ENCODE measurements around the gene AHNAK2.

Gene AHNAK2

DNA sequence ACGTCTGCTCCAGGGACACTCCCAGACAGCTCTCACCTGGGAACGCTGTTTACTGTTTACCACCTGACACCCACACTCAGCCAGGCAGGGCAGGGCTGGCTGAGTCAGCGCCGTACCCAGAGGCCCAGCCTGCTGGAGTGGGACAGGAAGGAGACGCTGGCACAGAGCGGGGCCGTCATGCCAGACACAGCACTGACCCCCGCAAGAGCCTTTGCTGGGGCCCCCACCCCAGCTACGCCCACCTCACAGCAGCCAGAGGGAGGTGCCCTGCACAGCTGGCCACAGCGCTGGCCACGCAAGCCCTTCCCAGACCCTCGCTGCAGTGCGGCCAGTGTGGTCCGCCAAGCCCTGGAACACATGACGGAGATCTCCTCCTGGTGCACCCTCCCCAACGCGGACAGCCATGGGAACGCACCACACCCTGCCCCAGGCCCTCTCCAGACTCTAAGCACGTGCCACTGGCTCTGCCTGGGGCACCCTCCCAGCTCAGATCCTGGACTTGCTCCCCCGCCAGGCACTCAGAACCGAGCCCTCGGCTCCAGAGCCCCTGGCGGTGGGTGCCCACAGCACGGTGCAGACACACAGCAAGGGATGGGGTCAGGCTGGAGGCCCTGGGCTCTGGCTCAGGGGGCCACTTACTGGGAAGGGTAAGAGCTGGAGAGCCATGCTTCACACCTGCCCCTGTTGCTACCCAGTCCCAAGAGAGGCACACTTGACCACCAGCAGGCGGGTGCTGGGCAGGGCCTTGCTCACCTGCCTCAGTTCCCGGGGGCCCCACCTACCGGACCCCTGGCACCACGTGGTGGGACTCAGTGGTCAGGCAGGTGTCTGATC, 5.7 kb downstream of the AHNAK2 start:
- H3K4me1 ChIP-seq (ENCODE audit: control insufficient read depth, insufficient read depth, low read length): peaks cover 65% of the 10 kb centered on the region
- no peak overlapping the region for H3K9ac ChIP-seq (ENCODE audit: low read length)
- H3K36me3 ChIP-seq (ENCODE audit: control insufficient read depth, insufficient read depth, low read length): no peaks in the 10 kb centered on the region
- H3K27ac ChIP-seq (ENCODE audit: low read depth, low read length): peak overlapping the region; percentile 97
- peaks cover 5% of the 10 kb centered on the region for H3K27me3 ChIP-seq (ENCODE audit: control insufficient read depth, insufficient read depth, low read length)
- H3K4me3 ChIP-seq (ENCODE audit: low read length): no peak overlapping the region

DNA sequence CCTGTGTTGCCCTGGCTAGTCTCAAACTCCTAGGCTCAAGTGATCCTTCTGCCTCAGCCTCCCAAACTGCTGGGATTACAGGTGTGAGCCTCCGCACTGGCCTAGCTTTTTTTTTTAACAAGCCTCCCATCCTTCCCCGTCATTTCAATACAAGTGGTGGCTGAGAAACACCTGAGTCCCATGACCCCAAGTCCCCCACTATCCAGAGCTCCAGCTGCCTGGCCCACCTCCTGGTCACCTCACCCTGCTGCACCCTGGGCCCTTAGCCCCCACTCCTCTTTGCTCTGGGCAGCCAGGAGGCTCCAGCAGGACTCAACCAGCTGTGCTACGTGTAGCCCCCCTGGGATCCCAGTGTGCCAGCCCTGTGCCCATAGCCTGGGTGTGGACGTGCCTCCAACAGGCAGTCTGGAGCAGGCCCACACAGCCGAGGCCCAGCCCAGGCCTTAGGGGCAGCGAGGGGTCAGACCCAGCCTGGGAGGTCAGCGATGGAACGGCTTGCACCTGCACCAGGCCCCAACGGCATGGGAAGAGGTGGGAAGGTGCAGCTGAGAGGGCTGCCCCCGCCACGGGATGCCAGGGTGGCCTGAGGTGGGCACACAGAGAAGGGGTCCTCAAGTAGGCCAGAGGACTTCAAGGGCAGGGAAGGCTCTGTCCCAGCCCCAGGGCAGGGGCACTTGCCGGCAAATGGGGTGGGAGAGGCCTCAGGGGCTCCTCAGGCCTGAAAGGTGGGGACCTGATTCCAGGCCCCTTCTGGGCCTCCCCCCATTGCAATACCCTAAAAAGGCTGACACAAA, 6.5 kb downstream of the AHNAK2 start:
- peaks cover 3% of the 10 kb centered on the region for H3K27me3 ChIP-seq (ENCODE audit: control insufficient read depth, insufficient read depth, low read length)
- H3K36me3 ChIP-seq (ENCODE audit: control insufficient read depth, insufficient read depth, low read length): no peaks in the 10 kb centered on the region
- H3K4me3 ChIP-seq (ENCODE audit: low read length): no peak overlapping the region
- H3K27ac ChIP-seq (ENCODE audit: low read depth, low read length): peak overlapping the region; percentile 97
- H3K9ac ChIP-seq (ENCODE audit: low read length): no peak overlapping the region
- H3K4me1 ChIP-seq (ENCODE audit: control insufficient read depth, insufficient read depth, low read length): peaks cover 66% of the 10 kb centered on the region

DNA sequence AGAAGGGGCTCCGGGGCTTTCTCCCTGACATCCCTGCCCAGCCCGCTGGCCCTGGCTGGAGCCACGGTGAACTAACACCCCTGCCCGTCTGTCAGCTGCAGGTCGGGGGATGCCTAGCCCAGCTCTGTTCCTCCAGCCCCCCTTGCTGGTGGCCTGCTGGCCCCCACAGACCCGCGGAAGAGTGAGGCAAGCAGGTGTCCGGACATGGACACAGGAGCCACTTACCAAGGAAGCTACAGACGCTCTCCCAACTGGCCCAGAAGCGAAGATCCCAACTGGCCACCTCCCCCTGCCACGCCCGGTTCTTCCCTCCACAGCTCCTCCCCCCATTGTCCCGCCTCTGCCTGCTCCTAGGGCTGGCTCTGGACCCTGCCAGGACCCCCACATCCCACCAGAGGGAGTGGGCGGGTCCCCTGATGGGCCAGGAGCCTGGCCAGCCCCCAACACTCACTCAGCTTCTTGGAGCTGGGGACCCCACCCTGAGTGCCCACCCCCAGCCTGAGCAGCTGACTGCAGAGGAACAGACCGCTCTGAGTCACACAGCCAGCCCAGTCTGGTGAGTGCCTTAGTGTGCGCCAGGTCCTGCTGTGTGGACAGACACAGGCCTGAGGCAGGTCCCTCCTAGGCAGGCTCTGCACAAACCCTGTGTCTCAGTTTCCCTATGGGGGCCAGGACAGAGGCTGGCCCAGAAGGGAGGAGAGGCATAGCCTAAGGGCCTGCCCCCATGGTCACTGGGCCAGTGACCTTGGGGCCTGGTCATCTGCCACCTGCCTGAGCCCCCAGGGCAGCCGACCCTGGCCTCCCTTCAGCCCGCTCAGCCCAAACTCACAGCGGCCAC, 7.7 kb downstream of the AHNAK2 start:
- Histone ChIP-seq H3K36me3 (ENCODE audit: control insufficient read depth, insufficient read depth, low read length) (no peaks in the 10 kb centered on the region), H3K4me3 (ENCODE audit: low read length) (peak overlapping the region; percentile 65), H3K27me3 (ENCODE audit: control insufficient read depth, insufficient read depth, low read length) (peaks cover 3% of the 10 kb centered on the region), H3K27ac (ENCODE audit: low read depth, low read length) (peak overlapping the region; percentile 97), H3K9ac (ENCODE audit: low read length) (no peak overlapping the region), H3K4me1 (ENCODE audit: control insufficient read depth, insufficient read depth, low read length) (peaks cover 68% of the 10 kb centered on the region)

DNA sequence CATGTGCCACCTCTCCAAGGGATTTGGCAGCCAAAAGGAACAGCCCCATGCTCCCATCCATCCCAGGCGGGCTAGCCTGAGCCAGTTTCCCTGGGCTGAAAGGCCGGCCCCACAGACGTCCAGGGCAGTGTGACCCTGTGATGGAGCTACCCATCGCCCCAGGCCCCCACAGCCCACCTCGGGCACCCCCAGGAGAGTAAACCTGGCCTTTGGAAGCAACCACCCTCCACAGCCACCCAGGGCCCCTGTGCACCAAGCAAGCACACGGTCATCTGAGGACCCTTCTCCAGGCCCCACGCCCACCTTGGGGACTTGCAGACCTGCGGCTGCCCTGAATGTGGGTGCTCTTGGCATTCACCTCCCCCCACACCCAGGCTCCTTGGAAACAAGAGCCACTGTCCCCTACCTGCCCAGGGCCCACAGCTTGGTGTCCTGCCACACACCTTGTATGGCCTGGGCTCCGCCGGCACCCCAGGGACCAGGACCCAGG, 8.4 kb downstream of the AHNAK2 start:
- H3K36me3 ChIP-seq (ENCODE audit: control insufficient read depth, insufficient read depth, low read length): no peaks in the 10 kb centered on the region
- H3K27ac ChIP-seq (ENCODE audit: low read depth, low read length): peak overlapping the region; percentile 97
- H3K27me3 ChIP-seq (ENCODE audit: control insufficient read depth, insufficient read depth, low read length): peaks cover 3% of the 10 kb centered on the region
- H3K9ac ChIP-seq (ENCODE audit: low read length): no peak overlapping the region
- H3K4me1 ChIP-seq (ENCODE audit: control insufficient read depth, insufficient read depth, low read length): peaks cover 62% of the 10 kb centered on the region
- peak overlapping the region; percentile 65 for H3K4me3 ChIP-seq (ENCODE audit: low read length)

DNA sequence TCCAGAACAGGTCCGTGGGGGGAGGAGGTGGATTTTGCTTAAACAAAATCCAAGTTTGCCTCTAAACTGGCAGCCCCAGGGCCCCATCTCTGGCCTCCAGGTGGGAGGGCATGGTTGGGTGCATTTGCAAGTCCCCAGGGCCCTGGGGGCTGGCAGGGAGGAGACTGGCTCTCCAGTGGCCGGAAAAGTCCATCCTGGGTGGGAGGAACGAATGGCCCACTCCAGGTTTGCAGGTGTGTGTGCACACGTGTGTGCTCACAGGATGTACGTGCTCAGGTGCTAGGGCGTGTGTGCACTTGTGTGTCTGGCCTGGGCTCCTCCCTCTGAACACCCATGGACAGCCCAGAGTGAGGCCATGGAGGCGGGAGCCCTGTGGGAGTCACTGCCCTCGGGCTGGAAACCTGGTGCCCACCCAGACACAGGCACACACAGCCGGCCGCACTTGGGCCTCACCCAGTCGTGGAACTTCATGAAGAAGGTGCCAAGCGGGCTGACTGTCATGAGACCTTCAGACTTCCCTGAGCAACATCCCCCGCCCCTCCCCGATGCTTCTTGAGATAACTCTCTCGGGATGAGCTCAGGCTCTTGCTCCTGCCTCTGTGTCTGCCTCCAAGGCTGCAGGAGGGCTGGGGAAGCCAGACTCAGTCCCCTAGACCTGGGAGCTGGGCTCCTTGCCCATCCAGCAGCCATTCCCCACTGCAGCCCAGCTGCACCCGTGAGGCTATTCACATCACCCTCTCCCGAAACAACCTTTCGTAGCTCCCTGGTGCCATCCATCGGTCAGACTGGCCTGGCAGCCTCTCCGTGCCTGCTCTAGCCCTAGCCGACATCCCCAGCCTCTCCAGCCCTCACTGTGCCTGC, 9.4 kb downstream of the AHNAK2 start:
- H3K4me1 ChIP-seq (ENCODE audit: control insufficient read depth, insufficient read depth, low read length): peaks cover 54% of the 10 kb centered on the region
- H3K36me3 ChIP-seq (ENCODE audit: control insufficient read depth, insufficient read depth, low read length): no peaks in the 10 kb centered on the region
- no peak overlapping the region for H3K9ac ChIP-seq (ENCODE audit: low read length)
- peak overlapping the region; percentile 97 for H3K27ac ChIP-seq (ENCODE audit: low read depth, low read length)
- peak overlapping the region; percentile 65 for H3K4me3 ChIP-seq (ENCODE audit: low read length)
- H3K27me3 ChIP-seq (ENCODE audit: control insufficient read depth, insufficient read depth, low read length): peaks cover 3% of the 10 kb centered on the region

DNA sequence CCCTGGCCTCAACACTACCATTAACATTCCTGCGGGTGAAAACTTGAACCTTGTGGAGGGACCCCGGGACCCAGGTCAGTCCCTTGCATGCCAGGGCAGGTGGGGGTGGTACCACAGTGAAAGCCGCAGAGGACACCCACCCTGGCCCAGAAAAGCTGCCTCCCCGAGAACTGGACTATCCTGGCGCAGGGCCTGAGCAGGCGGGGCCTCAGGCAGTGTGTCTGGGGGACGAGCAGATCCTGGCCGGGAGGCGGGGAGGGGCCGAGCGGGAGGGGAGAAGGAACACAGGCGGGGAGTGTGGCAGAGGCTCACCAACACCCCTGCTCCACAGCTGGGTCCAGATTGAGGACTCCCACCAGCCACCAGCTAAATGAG, 10.0 kb downstream of the AHNAK2 start:
- no peak overlapping the region for H3K9ac ChIP-seq (ENCODE audit: low read length)
- H3K4me1 ChIP-seq (ENCODE audit: control insufficient read depth, insufficient read depth, low read length): peaks cover 49% of the 10 kb centered on the region
- no peaks in the 10 kb centered on the region for H3K36me3 ChIP-seq (ENCODE audit: control insufficient read depth, insufficient read depth, low read length)
- peaks cover 3% of the 10 kb centered on the region for H3K27me3 ChIP-seq (ENCODE audit: control insufficient read depth, insufficient read depth, low read length)
- peak overlapping the region; percentile 97 for H3K27ac ChIP-seq (ENCODE audit: low read depth, low read length)
- H3K4me3 ChIP-seq (ENCODE audit: low read length): peak overlapping the region; percentile 65

DNA sequence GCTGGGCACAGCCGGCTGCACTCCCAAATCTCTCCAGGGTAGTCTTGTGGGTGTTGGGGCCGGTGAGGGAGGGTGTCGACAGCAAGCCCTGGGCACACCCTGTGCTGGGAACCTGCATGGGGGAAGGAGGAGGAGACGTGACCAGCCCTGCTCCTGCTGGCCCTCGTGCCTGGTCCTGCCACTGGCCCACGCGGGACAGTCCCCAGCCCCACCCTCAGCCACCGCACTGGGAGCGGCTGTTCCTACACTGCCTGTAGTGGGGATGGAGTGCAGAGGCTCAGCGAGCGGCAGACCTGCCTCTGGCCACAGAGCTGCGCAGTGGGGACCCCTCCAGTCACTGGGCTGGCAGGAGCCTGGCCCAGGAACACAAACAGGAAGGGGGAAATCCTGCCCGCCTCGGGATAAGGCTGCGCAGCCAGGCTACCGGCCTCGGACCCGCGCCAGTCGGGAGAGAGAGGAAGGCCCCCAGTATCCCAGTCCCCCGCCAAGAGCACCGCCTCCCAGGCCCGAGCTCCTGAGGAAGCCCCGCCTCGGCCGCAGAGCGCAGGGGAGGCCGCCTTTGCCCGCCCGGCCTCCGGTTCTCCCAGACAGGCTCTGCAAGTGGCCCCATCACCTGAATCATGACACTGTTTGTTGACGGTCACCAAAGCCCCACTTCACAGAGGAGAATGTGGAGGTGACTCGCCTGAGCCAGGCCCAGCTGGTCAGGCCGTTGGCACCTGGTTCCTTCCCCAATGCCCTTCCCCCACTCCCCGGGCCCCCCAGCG, 10.6 kb downstream of the AHNAK2 start:
- Histone ChIP-seq H3K4me1 (ENCODE audit: control insufficient read depth, insufficient read depth, low read length) (peaks cover 44% of the 10 kb centered on the region), H3K27me3 (ENCODE audit: control insufficient read depth, insufficient read depth, low read length) (peaks cover 3% of the 10 kb centered on the region), H3K27ac (ENCODE audit: low read depth, low read length) (peak overlapping the region; percentile 97), H3K9ac (ENCODE audit: low read length) (peak overlapping the region; percentile 22), H3K36me3 (ENCODE audit: control insufficient read depth, insufficient read depth, low read length) (no peaks in the 10 kb centered on the region), H3K4me3 (ENCODE audit: low read length) (peak overlapping the region; percentile 53)

DNA sequence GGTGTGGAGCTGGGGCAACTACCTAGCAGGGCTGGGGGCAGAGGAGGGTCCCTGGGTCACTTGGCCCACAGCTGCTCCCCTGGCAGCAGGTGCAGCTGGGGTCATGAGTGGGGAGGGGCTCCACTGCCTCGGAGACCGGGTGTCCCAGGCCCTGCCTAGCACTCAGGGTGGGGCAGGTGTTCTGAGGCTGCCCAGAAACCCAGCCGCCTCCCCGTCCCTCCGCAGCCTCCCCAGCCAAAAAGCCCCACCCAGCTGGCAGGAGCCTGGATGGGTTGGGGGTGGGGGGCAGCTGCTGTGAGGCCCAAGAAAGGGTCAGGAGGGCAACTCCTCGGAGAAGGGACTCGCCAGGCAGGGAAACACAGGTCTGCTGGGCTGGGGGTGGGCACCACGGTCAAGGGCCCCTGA, 11.2 kb downstream of the AHNAK2 start:
- Histone ChIP-seq H3K36me3 (ENCODE audit: control insufficient read depth, insufficient read depth, low read length) (no peaks in the 10 kb centered on the region), H3K27me3 (ENCODE audit: control insufficient read depth, insufficient read depth, low read length) (peaks cover 3% of the 10 kb centered on the region), H3K4me1 (ENCODE audit: control insufficient read depth, insufficient read depth, low read length) (peaks cover 38% of the 10 kb centered on the region), H3K9ac (ENCODE audit: low read length) (no peak overlapping the region), H3K27ac (ENCODE audit: low read depth, low read length) (peak overlapping the region; percentile 97), H3K4me3 (ENCODE audit: low read length) (peak overlapping the region; percentile 53)

DNA sequence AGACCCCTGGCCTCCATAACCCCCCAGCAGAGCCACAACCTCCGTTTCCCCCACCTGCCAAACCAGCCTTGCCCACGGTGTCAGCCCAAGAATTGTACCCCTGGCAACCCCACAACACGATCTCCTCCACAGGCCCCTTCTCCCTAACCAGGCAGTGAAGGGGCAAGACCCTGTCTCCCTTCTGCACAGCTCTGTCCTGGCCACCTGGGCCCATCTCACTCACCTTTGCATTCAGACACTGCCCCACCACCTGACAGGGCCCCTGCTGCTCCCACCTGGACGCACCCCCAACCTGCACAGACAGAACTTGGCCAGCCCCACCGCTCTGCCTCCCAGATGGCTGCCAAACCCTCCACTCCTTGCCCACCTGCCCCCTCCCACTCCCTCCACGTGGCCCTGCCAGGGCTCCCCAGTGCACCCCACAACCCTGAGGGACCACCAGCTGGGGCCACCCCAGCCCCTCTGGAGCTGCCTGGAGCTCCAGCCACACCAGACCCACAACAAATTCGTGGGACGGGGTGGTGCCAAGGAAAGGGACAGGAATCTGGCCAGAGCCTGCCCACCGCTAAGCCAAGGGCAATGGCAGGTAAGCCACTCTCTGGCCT, 11.8 kb downstream of the AHNAK2 start:
- H3K36me3 ChIP-seq (ENCODE audit: control insufficient read depth, insufficient read depth, low read length): no peaks in the 10 kb centered on the region
- H3K27ac ChIP-seq (ENCODE audit: low read depth, low read length): peak overlapping the region; percentile 97
- H3K9ac ChIP-seq (ENCODE audit: low read length): no peak overlapping the region
- no peak overlapping the region for H3K4me3 ChIP-seq (ENCODE audit: low read length)
- H3K4me1 ChIP-seq (ENCODE audit: control insufficient read depth, insufficient read depth, low read length): peaks cover 31% of the 10 kb centered on the region
- peaks cover 3% of the 10 kb centered on the region for H3K27me3 ChIP-seq (ENCODE audit: control insufficient read depth, insufficient read depth, low read length)

DNA sequence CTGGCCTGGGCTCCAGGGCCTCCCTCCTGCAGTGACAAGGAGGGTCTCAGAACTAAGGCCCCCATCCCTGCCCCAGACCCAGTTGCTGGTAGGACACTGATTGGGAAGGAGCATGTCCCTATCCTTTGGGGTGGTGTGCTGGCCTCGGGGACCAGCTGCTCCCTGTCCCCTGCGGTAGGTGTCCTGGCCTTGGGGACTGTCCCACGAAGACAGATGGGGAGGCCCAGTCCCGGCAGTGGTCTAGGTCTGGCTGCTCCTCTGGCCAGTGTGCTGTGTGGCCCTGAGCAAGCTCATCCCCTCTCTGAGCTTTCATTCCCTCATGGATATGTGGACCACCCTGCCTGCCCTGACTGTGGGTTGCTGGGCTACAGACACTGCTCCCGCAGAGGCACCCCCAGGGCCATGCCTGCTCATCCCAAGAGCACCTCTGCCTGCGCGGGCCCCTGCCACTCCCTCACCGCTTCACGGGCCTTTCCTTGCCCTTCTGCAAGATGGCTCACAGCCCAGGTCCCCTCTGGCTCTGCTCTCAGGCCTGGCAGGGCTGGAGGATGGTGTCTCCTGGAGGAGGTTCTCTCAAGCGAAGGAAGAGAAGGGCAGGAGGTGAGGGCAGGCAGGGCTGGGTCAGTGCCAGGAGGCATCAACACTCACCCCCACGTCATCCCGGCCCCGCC, 12.5 kb downstream of the AHNAK2 start:
- Histone ChIP-seq H3K9ac (ENCODE audit: low read length) (no peak overlapping the region), H3K36me3 (ENCODE audit: control insufficient read depth, insufficient read depth, low read length) (no peaks in the 10 kb centered on the region), H3K4me3 (ENCODE audit: low read length) (no peak overlapping the region), H3K4me1 (ENCODE audit: control insufficient read depth, insufficient read depth, low read length) (peaks cover 25% of the 10 kb centered on the region), H3K27ac (ENCODE audit: low read depth, low read length) (peak overlapping the region; percentile 97), H3K27me3 (ENCODE audit: control insufficient read depth, insufficient read depth, low read length) (peaks cover 3% of the 10 kb centered on the region)
